H1 (cell line): ENCODE measurements around the gene SERINC4. TPM values are rescaled to one million over a fixed set of nuclear protein-coding genes. Genes with fewer than 3 reads are reported as not detected.

ENCODE experiments used
- CTCF ChIA-PET: fragments of 300-600 bp; sonication (Branson Sonifier 250); formaldehyde crosslinking; loops from one replicate; lab custom pipeline; 2021; ENCODE audit not compliant: partially characterized antibody; lab: Charles Lee
- POLR2A ChIA-PET: fragments of 300-600 bp; sonication (Branson Sonifier 250); formaldehyde crosslinking; loops from one replicate; lab custom pipeline; 2021; ENCODE audit warnings: inconsistent platforms; ENCODE audit not compliant: partially characterized antibody; lab: Charles Lee
- DNase-seq, 2 experiments: peaks; one replicate each; pipeline versions ENCODE4 v3.0.0 to v3.0.0-alpha.2; 2010 to 2022; ENCODE audit warnings: low spot score in 2 of 2, low read depth in 1 of 2, mixed read lengths in 1 of 2
- FAIRE-seq: peaks from 2 replicates; lab custom pipeline; 2011; peaks lifted over from hg19 to GRCh38; lab: Jason Lieb, UNC
- H2AFZ ChIP-seq: 2 replicates; pipeline ENCODE4 v1.8.1; 2012; ENCODE audit warnings: low read length, inconsistent platforms
- H2AK5ac ChIP-seq: 2 replicates; pipeline ENCODE4 v1.6.1; 2013; ENCODE audit warnings: low read depth, low read length
- H2BK120ac ChIP-seq: replicated peaks from 2 replicates; pipeline ENCODE3; 2013; ENCODE audit warnings: low read depth, low read length, inconsistent platforms
- H2BK12ac ChIP-seq: 2 replicates; pipeline ENCODE4 v1.6.1; 2013; ENCODE audit warnings: low read depth, low read length
- H2BK15ac ChIP-seq: 2 replicates; pipeline ENCODE4 v1.6.1; 2013; ENCODE audit warnings: low read length
- H2BK20ac ChIP-seq: 2 replicates; pipeline ENCODE4 v1.6.1; 2013; ENCODE audit warnings: low read length
- H2BK5ac ChIP-seq: 2 replicates; pipeline ENCODE4 v1.6.1; 2013; ENCODE audit warnings: low read depth, low read length
- H3K14ac ChIP-seq: 2 replicates; pipeline ENCODE4 v1.6.1; 2013; ENCODE audit warnings: inconsistent platforms; ENCODE audit not compliant: insufficient read length
- H3K18ac ChIP-seq: 2 replicates; pipeline ENCODE4 v1.6.1; 2013; ENCODE audit warnings: low read length; ENCODE audit errors: extremely low read depth
- H3K23ac ChIP-seq: 2 replicates; pipeline ENCODE4 v1.6.1; 2013; ENCODE audit warnings: inconsistent platforms; ENCODE audit not compliant: insufficient read length
- H3K23me2 ChIP-seq: 2 replicates; pipeline ENCODE4 v1.6.1; 2013; ENCODE audit warnings: low read depth, low read length
- H3K27ac ChIP-seq: 2 replicates; pipeline ENCODE4 v1.6.1; 2011; ENCODE audit warnings: low read depth, low read length, inconsistent platforms
- H3K27me3 ChIP-seq, 4 experiments: replicated peaks in 1 of 4; 1 replicate in 1 of 4; 2 replicates in 3 of 4; pipeline versions ENCODE4 v1.6.1 to v1.8.1; 2011 to 2013; ENCODE audit warnings: low read length in 3 of 4, mild to moderate bottlenecking in 3 of 4, inconsistent platforms in 2 of 4, mixed read lengths in 2 of 4, moderate library complexity in 1 of 4; ENCODE audit not compliant: control insufficient read depth in 3 of 4, insufficient read depth in 3 of 4; ENCODE audit errors: extremely low read depth in 1 of 4
- H3K36me3 ChIP-seq, 4 experiments: 2 replicates each; pipeline versions ENCODE4 v1.6.1 to v1.8.1; 2011 to 2013; ENCODE audit warnings: mild to moderate bottlenecking in 4 of 4, low read length in 3 of 4, moderate library complexity in 2 of 4, control low read depth in 1 of 4, inconsistent platforms in 1 of 4; ENCODE audit not compliant: insufficient read depth in 4 of 4, control insufficient read depth in 2 of 4
- H3K4ac ChIP-seq: replicated peaks from 2 replicates; pipeline ENCODE3; 2013; ENCODE audit warnings: low read length, low read depth, mixed read lengths, inconsistent platforms; ENCODE audit not compliant: insufficient read length
- H3K4me1 ChIP-seq, 4 experiments: replicated peaks in 1 of 4; 1 replicate in 1 of 4; 2 replicates in 3 of 4; pipeline versions ENCODE4 v1.6.1 to v1.8.1; 2011 to 2013; ENCODE audit warnings: low read length in 3 of 4, inconsistent platforms in 2 of 4, mixed read lengths in 1 of 4; ENCODE audit not compliant: insufficient read depth in 4 of 4, control insufficient read depth in 3 of 4
- H3K4me2 ChIP-seq, 2 experiments: 2 replicates each; pipeline versions ENCODE4 v1.6.1 to v1.8.1; 2011 to 2013; ENCODE audit warnings: low read depth in 2 of 2, low read length in 2 of 2, control low read depth in 1 of 2, inconsistent platforms in 1 of 2, mild to moderate bottlenecking in 1 of 2; ENCODE audit not compliant: insufficient read depth in 1 of 2
- H3K4me3 ChIP-seq, 4 experiments: fragments of 200-600, 300-600 bp in 1 of 4; sonication (generic), shearing (Covaris generic), sonication (Bioruptor Twin) in 1 of 4; 2 replicates each; pipeline versions ENCODE4 v1.5.1 to v1.8.1; 2011 to 2016; ENCODE audit warnings: low read length in 4 of 4, low read depth in 3 of 4, control low read depth in 2 of 4, inconsistent platforms in 2 of 4, mild to moderate bottlenecking in 2 of 4, mixed read lengths in 1 of 4, moderate library complexity in 1 of 4; ENCODE audit not compliant: insufficient read depth in 2 of 4; ENCODE audit errors: extremely low read depth in 1 of 4
- H3K56ac ChIP-seq: replicated peaks from 2 replicates; pipeline ENCODE3; 2013; ENCODE audit warnings: low read depth, mild to moderate bottlenecking, mixed read lengths, low read length, inconsistent platforms; ENCODE audit not compliant: insufficient read length
- H3K79me1 ChIP-seq: 2 replicates; pipeline ENCODE4 v1.6.1; 2013; ENCODE audit warnings: low read depth, low read length, control low read depth
- H3K79me2 ChIP-seq, 2 experiments: 2 replicates each; pipeline versions ENCODE4 v1.6.1 to v1.8.1; 2012 to 2013; ENCODE audit warnings: low read length in 2 of 2, mild to moderate bottlenecking in 2 of 2, inconsistent platforms in 1 of 2; ENCODE audit not compliant: insufficient read depth in 2 of 2, control insufficient read depth in 1 of 2
- H3K9ac ChIP-seq, 4 experiments: replicated peaks in 1 of 4; 1 replicate in 1 of 4; 2 replicates in 3 of 4; pipeline versions ENCODE4 v1.6.1 to v1.8.1; 2011 to 2013; ENCODE audit warnings: low read depth in 3 of 4, low read length in 3 of 4, control low read depth in 2 of 4, mild to moderate bottlenecking in 2 of 4, moderate library complexity in 2 of 4, inconsistent platforms in 1 of 4; ENCODE audit errors: extremely low read depth in 1 of 4
- H3K9me3 ChIP-seq, 2 experiments: 2 replicates each; pipeline versions ENCODE4 v1.6.1 to v1.8.1; 2012 to 2013; ENCODE audit warnings: mild to moderate bottlenecking in 2 of 2, moderate library complexity in 2 of 2, control low read depth in 1 of 2, inconsistent platforms in 1 of 2, low read depth in 1 of 2, low read length in 1 of 2, mixed read lengths in 1 of 2; ENCODE audit not compliant: insufficient read depth in 2 of 2
- H4K20me1 ChIP-seq, 2 experiments: replicated peaks in 1 of 2; 2 replicates each; pipeline versions ENCODE3 to v1.8.1; 2011 to 2013; ENCODE audit warnings: inconsistent platforms in 2 of 2, low read length in 2 of 2, mild to moderate bottlenecking in 1 of 2; ENCODE audit not compliant: insufficient read depth in 2 of 2, control insufficient read depth in 1 of 2
- H4K5ac ChIP-seq: 2 replicates; pipeline ENCODE4 v1.6.1; 2013; ENCODE audit warnings: low read length, low read depth, mixed read lengths, inconsistent platforms; ENCODE audit not compliant: insufficient read length
- H4K8ac ChIP-seq: 2 replicates; pipeline ENCODE4 v1.8.0; 2013; ENCODE audit warnings: mild to moderate bottlenecking, moderate library complexity, low read length, inconsistent platforms; ENCODE audit not compliant: insufficient read depth; ENCODE audit errors: extremely low read depth
- H4K91ac ChIP-seq: replicated peaks from 2 replicates; pipeline ENCODE3; 2013; ENCODE audit warnings: low read length, mixed read lengths, inconsistent platforms; ENCODE audit not compliant: insufficient read length
- ASH2L ChIP-seq: fragments of 200-600, 300-600 bp; sonication (generic); IDR thresholded peaks from one replicate; pipeline ENCODE4 v1.7.1; 2017; ENCODE audit warnings: low read length
- BRCA1 ChIP-seq: IDR thresholded peaks from 2 replicates; pipeline ENCODE4 v1.6.1; 2012; ENCODE audit warnings: low read depth, low read length, improper control_type of control experiment
- CBX5 ChIP-seq: fragments of 300-800, 300-1000 bp; sonication (generic); IDR thresholded peaks from 2 replicates; pipeline ENCODE4 v1.7.1; 2016; ENCODE audit warnings: antibody characterized with exemption, low read length, low read depth
- KDM1A ChIP-seq: fragments of 200-600, 300-600 bp; sonication (generic); IDR thresholded peaks from 2 replicates; pipeline ENCODE4 v1.7.1; 2016; ENCODE audit warnings: mild to moderate bottlenecking, low read length, borderline replicate concordance
- WGBS, 2 experiments: shearing (Covaris generic) in 1 of 2; methylation state at CpG; one replicate each; pipeline versions ENCODE4 v1.1.6 to v1.1.7; 2013 to 2015; ENCODE audit warnings: low lambda C conversion rate in 2 of 2, mixed read lengths in 2 of 2, inconsistent platforms in 1 of 2, low coverage in 1 of 2, missing lambda C conversion rate in 1 of 2; ENCODE audit not compliant: insufficient replicate concordance in 2 of 2, insufficient coverage in 1 of 2, insufficient read length in 1 of 2; ENCODE audit errors: extremely low coverage in 1 of 2, missing lambda C conversion rate in 1 of 2; 5-methylcytosine and 5-hydroxymethylcytosine counted together
- polyA plus RNA-seq, 7 experiments: library from polyadenylated mRNA; depleted of rRNA in 3 of 7; stranded (reverse) in 5 of 7; unstranded in 2 of 7; fragments of >200 nt in 5 of 7; fragments of 200-250 nt in 2 of 7; gene quantifications; 1 replicate in 5 of 7; 2 replicates in 1 of 7; 4 replicates in 1 of 7; pipeline versions ENCODE4 v1.2.1 to v1.2.3, GENCODE V29; 2011 to 2013; ENCODE audit warnings: missing spikeins in 2 of 7, mixed read lengths in 2 of 7
- total RNA-seq: library from RNA; stranded (reverse); fragmentation: NEBNext Ultra II Directional; extraction: Animal tissue kit (Norgen Biotek cat#: 25700); gene quantifications from 2 replicates; pipeline ENCODE4 v1.2.1, GENCODE V29; 2021

The SERINC4 gene
- total and polyA plus RNA-seq, 2 of the 8 experiments (the other 6 are each of a cell fraction or from before 2014, with no cell fraction given) = 0.08 TPM; not detected in 1

DNA sequence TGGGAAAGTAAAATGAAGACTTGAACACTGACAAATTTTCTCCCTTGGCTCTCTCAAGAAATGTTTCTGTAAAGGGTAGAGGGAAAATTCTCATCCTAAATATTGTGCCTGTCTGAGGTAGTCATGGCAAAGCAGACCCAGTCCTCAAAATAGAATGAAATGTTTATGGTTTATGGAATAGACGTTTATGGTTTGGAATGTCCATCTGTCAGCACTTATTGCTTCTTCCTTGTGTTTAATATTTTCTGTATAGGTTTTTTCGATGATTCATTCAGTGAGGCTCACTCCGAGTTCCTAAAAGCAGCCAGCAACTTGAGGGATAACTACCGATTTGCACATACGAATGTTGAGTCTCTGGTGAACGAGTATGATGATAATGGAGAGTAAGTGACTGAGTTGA lies 37.2 kb downstream of the SERINC4 start:
- Histone ChIP-seq H2BK20ac (no peak overlapping the region), H2AFZ (no peak overlapping the region), H2BK15ac (no peak overlapping the region), H2BK120ac (no peak overlapping the region), H3K4me3 (no peak overlapping the region), H3K79me1 (no peaks in the 10 kb centered on the region; the same call in 1 of the 2 replicates), H3K9me3 (no peaks in the 10 kb centered on the region), H3K27me3 (no peaks in the 10 kb centered on the region), H3K27ac (no peak overlapping the region), H3K36me3 (peaks cover 37 to 91% (median 75%) of the 10 kb centered on the region in 4 experiments), H2AK5ac (no peak overlapping the region), H2BK5ac (no peak overlapping the region), H4K91ac (no peak overlapping the region), H4K20me1 (peaks cover 3 to 4% of the 10 kb centered on the region in 2 experiments), H3K23ac (no peak overlapping the region), H3K4me1 (no peaks in the 10 kb centered on the region), H2BK12ac (no peak overlapping the region), H3K56ac (no peak overlapping the region), H3K18ac (no peak overlapping the region), H3K23me2 (no peaks in the 10 kb centered on the region), H4K8ac (no peak overlapping the region), H4K5ac (no peak overlapping the region), H3K79me2 (peaks cover 0 to 3% of the 10 kb centered on the region in 2 experiments; a peak in 1 of 4 replicates), H3K9ac (no peak overlapping the region), H3K4ac (no peak overlapping the region), H3K14ac (no peak overlapping the region)
- WGBS, 2 experiments = 91% methylated on average over 6 of the region's 6 CpGs; no CpG with 5 or more reads in 1 of the 2 experiments
- FAIRE-seq (no peak), DNase-seq (no peak)
- ChIA-PET CTCF (no interaction called here), POLR2A (interaction anchor here (1.2 kb wide), 1 partner anchor 9 kb away, joined by 4 read pairs; no protein-coding TSS in a partner anchor)
- TF ChIP-seq CBX5 (no peak), ASH2L (no peak), KDM1A (no peak), BRCA1 (no peak)
- TF ChIP-seq, all 59 proteins: peak for 0
- no peak overlapping the region for H3K4me2 ChIP-seq
